Measurements from ENCODE around the gene C1orf159. TPM values are rescaled to one million over a fixed set of nuclear protein-coding genes. Genes with fewer than 3 reads are reported as not detected.

The C1orf159 gene
- total RNA-seq, 1 experiment from 2014 or later: 10.3 TPM

GRCh38 chr1:1038694-1039093 is 77.2 kb downstream of the C1orf159 start:
- DNase-seq (ENCODE audit: low read depth): no peak

GRCh38 chr1:1037366-1038327 is 78.2 kb downstream of the C1orf159 start:
- DNase-seq (ENCODE audit: low read depth): no peak

- no peak for DNase-seq (ENCODE audit: low read depth)
These were observed 80.5 kb downstream of the C1orf159 start for GRCh38 chr1:1035291-1035943.

GRCh38 chr1:1034439-1034781 is 81.5 kb downstream of the C1orf159 start:
- no peak for DNase-seq (ENCODE audit: low read depth)

GRCh38 chr1:1033731-1034438 is 82.0 kb downstream of the C1orf159 start:
- no peak for DNase-seq (ENCODE audit: low read depth)

GRCh38 chr1:1033009-1033587 is 82.8 kb downstream of the C1orf159 start:
- DNase-seq (ENCODE audit: low read depth): no peak

- no peak for DNase-seq (ENCODE audit: low read depth)
These were observed 83.5 kb downstream of the C1orf159 start for GRCh38 chr1:1032424-1032823.

Other genes with a start within 250 kb of the C1orf159 start
- 0.20 and 0.48 TPM in 2 replicates for gene SAMD11, start 192.2 kb downstream of the C1orf159 start, total RNA-seq (2014; rRNA removed; shearing (Covaris generic))
- 68.1 and 71.6 TPM in 2 replicates for gene NOC2L, start 156.8 kb downstream of the C1orf159 start, total RNA-seq (2014; rRNA removed; shearing (Covaris generic))
- 5.0 and 5.4 TPM in 2 replicates for gene KLHL17, start 155.5 kb downstream of the C1orf159 start, total RNA-seq (2014; rRNA removed; shearing (Covaris generic))
- gene PLEKHN1, start 149.6 kb downstream of the C1orf159 start, total RNA-seq (2014; rRNA removed; shearing (Covaris generic)): 0.60 and 0.88 TPM in 2 replicates
- 0.12 TPM in 1 of 2 replicates, not detected in the other for gene PERM1, start 134.0 kb downstream of the C1orf159 start, total RNA-seq (2014; rRNA removed; shearing (Covaris generic))
- gene HES4, start 116.0 kb downstream of the C1orf159 start, total RNA-seq (2014; rRNA removed; shearing (Covaris generic)): 0.39 and 0.48 TPM in 2 replicates
- 77.9 and 78.8 TPM in 2 replicates for gene ISG15, start 102.6 kb downstream of the C1orf159 start, total RNA-seq (2014; rRNA removed; shearing (Covaris generic))
- gene AGRN, start 96.0 kb downstream of the C1orf159 start, total RNA-seq (2014; rRNA removed; shearing (Covaris generic)): 42.8 and 64.0 TPM in 2 replicates
- not detected in 2 replicates for gene RNF223, start 41.8 kb downstream of the C1orf159 start, total RNA-seq (2014; rRNA removed; shearing (Covaris generic))
- not detected in 2 replicates for gene TTLL10, start 57.8 kb upstream of the C1orf159 start, total RNA-seq (2014; rRNA removed; shearing (Covaris generic))
- gene TNFRSF18, start 90.5 kb upstream of the C1orf159 start, total RNA-seq (2014; rRNA removed; shearing (Covaris generic)): not detected in 2 replicates
- 0.10 TPM in 1 of 2 replicates, not detected in the other for gene TNFRSF4, start 98.1 kb upstream of the C1orf159 start, total RNA-seq (2014; rRNA removed; shearing (Covaris generic))
- gene SDF4, start 115.9 kb upstream of the C1orf159 start, total RNA-seq (2014; rRNA removed; shearing (Covaris generic)): 74.4 and 80.5 TPM in 2 replicates
- gene B3GALT6, start 116.1 kb upstream of the C1orf159 start, total RNA-seq (2014; rRNA removed; shearing (Covaris generic)): 13.9 and 18.2 TPM in 2 replicates
- gene C1QTNF12, start 130.6 kb upstream of the C1orf159 start, total RNA-seq (2014; rRNA removed; shearing (Covaris generic)): not detected in 2 replicates
- gene UBE2J2, start 157.8 kb upstream of the C1orf159 start, total RNA-seq (2014; rRNA removed; shearing (Covaris generic)): 54.3 and 61.9 TPM in 2 replicates
- gene SCNN1D, start 164.3 kb upstream of the C1orf159 start, total RNA-seq (2014; rRNA removed; shearing (Covaris generic)): 0.39 and 0.84 TPM in 2 replicates
- 10.3 and 19.1 TPM in 2 replicates for gene ACAP3, start 191.8 kb upstream of the C1orf159 start, total RNA-seq (2014; rRNA removed; shearing (Covaris generic))
- 15.7 and 27.4 TPM in 2 replicates for gene PUSL1, start 192.5 kb upstream of the C1orf159 start, total RNA-seq (2014; rRNA removed; shearing (Covaris generic))
- gene INTS11, start 208.6 kb upstream of the C1orf159 start, total RNA-seq (2014; rRNA removed; shearing (Covaris generic)): 62.6 and 75.4 TPM in 2 replicates
- 18.7 and 23.9 TPM in 2 replicates for gene CPTP, start 208.7 kb upstream of the C1orf159 start, total RNA-seq (2014; rRNA removed; shearing (Covaris generic))
- gene TAS1R3, start 215.2 kb upstream of the C1orf159 start, total RNA-seq (2014; rRNA removed; shearing (Covaris generic)): 0.48 and 0.68 TPM in 2 replicates
- gene DVL1, start 233.3 kb upstream of the C1orf159 start, total RNA-seq (2014; rRNA removed; shearing (Covaris generic)): 24.0 and 36.5 TPM in 2 replicates
- 4.0 and 4.1 TPM in 2 replicates for gene MXRA8, start 242.5 kb upstream of the C1orf159 start, total RNA-seq (2014; rRNA removed; shearing (Covaris generic))